Measurements from ENCODE around the gene CLEC16A.
A peak's percentile ranks its signal among the peaks of the same experiment; 100 is the strongest.

Gene CLEC16A

DNA sequence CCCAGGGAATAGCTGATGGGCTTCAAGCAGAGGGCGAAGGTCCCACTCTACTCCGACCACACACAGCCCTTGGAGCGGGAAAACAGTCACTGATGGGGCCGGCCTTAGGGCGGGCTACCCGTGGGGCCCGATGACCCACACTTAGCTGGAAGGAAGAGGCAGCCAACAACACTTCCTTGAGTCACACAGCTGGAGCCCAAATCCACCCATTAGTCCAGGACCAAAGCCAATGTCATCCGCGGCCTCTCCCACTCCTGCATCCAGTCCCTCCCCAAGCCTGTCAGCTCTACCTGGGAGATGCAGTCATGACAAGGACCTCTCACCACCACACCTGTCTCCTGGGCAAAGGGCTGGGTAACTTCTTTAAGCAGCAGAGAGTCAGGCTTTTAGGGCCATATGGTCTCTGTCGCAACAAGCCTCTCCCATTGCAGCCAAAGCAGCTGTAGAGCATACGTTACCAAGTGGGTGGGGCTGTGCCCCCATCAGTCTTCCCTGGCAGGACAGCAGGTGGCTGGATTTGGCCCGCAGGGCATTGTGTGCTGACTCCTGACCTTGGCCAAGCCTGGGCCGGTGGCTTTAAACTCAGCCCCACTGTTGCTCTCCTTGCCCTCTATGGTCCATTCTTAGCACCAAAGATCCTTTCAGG is 200.9 kb downstream of the CLEC16A start:
- no peak for DNase-seq

GRCh38 chr16:11145819-11146211 is 201.5 kb downstream of the CLEC16A start:
- no peak for DNase-seq

GRCh38 chr16:11147033-11147753 is 202.8 kb downstream of the CLEC16A start:
- DNase-seq: no peak

GRCh38 chr16:11147754-11148444 is 203.5 kb downstream of the CLEC16A start:
- DNase-seq: no peak

- no peak for DNase-seq
Measured at GRCh38 chr16:11149011-11149616, 204.8 kb downstream of the CLEC16A start.

DNA sequence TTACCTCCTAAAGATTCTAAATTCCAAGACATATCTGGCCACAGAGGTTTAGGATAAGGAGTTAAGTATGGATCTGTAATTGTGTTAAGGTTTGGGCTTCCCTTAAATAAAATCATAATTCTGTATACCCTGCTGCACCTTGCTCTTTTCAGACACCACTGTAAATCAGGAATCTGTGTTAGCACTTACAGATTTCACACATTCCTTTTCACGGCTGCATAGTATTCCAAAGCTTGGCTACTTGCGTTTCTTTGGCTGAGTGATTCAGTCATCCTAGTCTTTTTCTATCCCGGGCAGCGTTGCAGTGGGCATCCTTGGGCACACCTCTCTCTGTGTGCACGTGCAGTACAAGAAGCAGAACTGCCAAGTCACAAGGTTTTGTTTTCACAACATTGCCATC is 205.8 kb downstream of the CLEC16A start:
- DNase-seq: no peak

GRCh38 chr16:11151156-11151884 is 207.0 kb downstream of the CLEC16A start:
- no peak for DNase-seq

DNA sequence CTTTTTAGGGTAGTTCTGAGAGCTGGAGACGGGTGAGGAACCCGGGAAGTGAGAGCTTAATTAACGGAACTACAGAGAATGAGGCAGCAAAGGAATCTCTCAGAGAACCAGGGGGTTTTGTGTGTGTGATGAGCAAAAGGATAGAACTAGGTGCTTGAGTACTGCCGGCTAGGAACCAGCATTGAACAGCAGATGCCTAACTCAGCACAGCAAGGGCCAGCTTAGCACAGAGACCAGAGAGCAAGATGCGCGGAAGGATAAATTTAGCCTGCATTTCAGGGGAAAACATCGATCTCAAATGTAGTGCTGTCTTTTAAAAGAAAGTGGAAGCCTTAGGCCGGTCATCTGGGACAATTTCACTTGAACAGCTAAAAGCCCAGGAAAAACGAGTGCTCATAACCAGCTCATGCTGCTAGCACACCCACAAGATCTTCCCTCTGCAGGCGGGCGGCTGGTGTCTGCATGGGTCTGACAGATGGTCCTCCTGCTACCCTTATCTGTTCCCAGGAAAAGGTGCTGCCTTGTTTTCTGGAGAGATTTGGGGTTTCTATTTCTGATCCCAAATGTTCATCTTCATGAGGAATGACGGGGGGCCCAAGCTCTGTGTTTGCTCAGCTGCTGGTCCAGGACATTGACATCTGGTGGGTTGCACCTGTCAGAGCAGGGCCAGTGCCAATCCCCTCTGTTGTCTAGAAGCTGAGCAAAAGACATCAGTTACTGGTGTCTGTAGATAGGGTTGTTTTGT is 207.7 kb downstream of the CLEC16A start:
- no peak for DNase-seq

DNA sequence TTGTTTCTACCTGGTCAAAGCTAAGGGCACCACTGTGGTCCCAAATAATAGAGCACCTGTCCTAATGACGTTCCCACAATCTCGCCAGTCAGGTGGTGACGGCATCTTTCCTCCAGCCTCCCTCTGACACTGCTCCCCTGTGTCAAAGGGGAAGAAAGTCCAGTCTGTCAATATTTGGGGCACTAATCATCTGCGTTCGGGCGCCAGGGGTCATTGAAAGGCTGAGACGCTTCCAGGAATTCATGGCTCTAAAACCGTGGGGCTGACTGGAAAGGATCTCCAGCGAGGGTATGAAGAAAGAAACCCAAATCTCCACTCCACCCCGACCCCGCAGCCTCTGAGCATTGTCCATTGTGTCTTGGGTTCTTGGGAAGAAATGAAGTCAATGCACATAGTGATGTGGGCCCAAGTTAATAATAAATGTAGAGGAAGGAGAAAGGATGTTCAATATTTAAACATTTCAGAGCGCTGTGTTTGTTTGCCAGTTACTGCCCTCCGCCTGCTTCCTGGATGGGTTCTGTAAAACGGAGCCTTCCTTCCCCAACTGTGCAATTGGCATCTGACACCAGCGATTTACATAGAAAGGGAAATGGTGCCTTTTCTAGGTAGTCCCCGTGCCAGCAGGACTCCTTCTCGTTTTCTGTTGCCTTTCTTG is 208.4 kb downstream of the CLEC16A start:
- peak; percentile 70 to 85 (median 79) for DNase-seq

DNA sequence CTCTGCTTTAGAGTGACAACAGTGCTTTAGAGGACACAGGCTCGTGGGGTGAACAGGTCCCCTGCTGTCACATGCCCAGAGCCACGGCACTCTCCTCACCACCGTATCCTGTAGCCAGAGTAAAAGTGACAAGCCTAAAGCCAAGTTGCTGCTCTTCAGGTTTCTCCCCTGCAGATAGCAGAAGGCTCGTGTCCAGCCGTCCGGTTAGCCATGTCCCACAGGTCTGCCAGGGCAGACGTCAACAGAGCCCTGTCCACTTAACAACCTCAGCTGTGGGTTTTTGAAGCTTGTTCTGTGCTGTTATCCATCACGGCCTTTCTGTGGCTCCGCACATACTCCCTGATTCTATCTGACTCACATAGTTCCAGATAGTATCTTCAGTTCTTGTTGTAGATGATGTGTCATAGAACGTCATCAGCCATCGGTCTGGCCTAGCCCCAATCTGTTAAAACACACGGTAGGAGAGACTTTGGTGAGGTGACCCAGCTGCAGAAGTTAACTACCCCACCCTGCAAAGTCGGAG is 211.0 kb downstream of the CLEC16A start:
- no peak for DNase-seq

DNA sequence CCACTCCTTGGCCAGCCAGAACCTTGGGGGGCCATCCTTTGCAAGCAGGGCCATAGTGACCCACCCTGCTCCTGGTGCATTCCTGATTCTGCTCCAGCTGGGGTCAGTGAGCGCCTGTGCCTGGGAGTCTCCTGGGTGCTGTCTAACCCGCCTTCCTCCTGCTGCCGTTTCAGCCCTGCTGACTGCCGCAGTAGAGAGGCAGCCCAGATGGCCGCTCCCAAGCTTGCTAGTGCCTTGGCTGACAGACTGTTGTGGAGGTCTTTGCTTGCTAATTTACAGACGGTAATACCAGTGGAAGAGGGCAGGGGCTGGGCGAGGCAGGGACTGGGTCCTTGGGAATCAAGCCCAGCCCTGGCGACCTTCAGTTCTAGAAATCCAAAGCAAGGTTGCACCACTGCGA is 212.0 kb downstream of the CLEC16A start:
- DNase-seq: no peak

- DNase-seq: no peak
Measured at GRCh38 chr16:11157143-11157542, 212.8 kb downstream of the CLEC16A start.

- no peak for DNase-seq
Measured at GRCh38 chr16:11158018-11158417, 213.7 kb downstream of the CLEC16A start.

GRCh38 chr16:11159282-11159681 is 214.9 kb downstream of the CLEC16A start:
- no peak for DNase-seq

- peak in 2 of 3 donors; percentile 19 to 51 for DNase-seq
Measured at GRCh38 chr16:11160676-11161115, 216.3 kb downstream of the CLEC16A start.

DNA sequence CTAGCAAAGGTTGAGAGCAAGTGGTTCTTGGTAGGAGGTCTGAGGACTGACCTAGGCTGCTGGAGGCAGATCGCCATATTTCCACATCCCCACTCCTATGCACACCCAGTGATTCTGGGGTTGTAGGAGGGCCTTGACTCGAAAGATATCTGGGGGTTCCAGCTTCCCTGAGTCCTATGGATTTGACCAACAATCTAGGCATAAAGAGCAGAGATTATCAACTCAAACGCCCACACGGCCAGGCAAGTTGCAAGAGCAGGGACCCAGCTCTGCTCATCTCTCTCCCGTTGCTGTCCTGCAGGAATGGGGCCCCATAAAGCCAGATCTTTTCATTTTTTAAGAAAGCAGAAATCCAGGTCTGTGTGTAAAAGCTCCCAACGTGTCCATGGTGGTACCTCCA is 217.1 kb downstream of the CLEC16A start:
- DNase-seq: no peak

DNA sequence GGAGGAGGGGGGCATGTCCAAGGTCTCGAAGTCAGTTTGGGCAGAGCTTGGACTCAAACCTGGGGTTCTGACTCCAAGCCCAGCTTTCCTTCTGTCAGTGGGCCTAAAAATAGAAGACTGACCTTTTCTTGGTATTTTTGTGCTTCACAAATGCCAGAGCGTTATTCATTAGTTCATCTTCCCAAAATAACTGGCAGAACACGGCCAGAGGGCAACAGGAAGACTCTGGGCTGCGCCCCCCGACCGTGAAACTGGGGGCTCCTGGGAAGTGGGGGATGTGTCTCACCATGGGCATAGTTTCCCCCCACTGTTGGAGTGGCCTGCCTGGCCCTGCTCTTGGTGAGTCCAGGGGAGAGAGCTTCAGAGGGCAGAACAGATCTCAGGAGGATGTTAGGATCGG is 217.6 kb downstream of the CLEC16A start:
- DNase-seq: no peak

GRCh38 chr16:11162586-11163268 is 218.4 kb downstream of the CLEC16A start:
- DNase-seq: no peak

DNA sequence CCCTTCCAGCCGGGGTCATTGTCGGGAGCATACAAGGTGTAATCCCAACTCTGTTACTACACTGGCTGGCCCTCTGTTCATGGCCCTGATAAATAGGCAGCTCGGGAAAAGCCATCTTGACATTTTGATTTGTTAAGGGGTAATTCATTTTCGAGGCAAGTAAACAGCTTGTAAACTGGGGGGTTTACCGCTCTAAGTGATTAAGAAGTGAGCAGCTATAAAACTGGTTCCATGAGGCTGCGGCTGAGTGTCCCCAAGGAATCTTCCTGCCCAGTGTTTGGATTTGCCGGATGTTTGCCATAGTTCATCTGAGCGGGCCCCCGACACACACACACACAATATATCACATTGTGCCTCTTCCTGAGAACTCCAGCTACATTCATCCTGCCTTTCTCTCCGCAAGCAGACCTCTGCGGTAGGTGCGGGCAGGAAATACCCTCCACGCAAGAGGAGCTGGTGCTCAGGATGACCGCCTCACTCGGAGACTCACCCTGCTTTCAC is 219.4 kb downstream of the CLEC16A start:
- no peak for DNase-seq

- DNase-seq: no peak
Measured at GRCh38 chr16:11164482-11165270, 220.3 kb downstream of the CLEC16A start.

Data from suppressor macrophage treated with lipopolysaccharide for 1 hour (primary cell).